Esophagus squamous epithelium (tissue), 5 donors: ENCODE data around the gene C3orf18. TPM values are rescaled to one million over a fixed set of nuclear protein-coding genes. Genes with fewer than 3 reads are reported as not detected.

Source experiments
- DNase-seq: peaks from one replicate; lab custom pipeline; 2025; lab: John Stamatoyannopoulos, UW
- H3K27ac ChIP-seq, 4 donors: fragments of 200-600 bp; sonication (generic); one replicate each; pipeline ENCODE4 v1.5.1; 2016 to 2019; ENCODE audit warnings: mild to moderate bottlenecking in 1 of 4
- H3K27me3 ChIP-seq, 4 donors: fragments of 200-600 bp; sonication (generic); 1 replicate in 3 of 4; 2 replicates in 1 of 4; pipeline versions ENCODE4 v1.5.1 to v1.6.0; 2017 to 2021; ENCODE audit warnings: antibody characterized with exemption in 1 of 4
- H3K36me3 ChIP-seq, 3 donors: fragments of 200-600 bp; sonication (generic); one replicate each; pipeline ENCODE4 v1.5.1; 2016 to 2019
- H3K4me1 ChIP-seq, 3 donors: fragments of 200-600 bp; sonication (generic); one replicate each; pipeline ENCODE4 v1.5.1; 2017 to 2019
- H3K4me3 ChIP-seq, 4 donors: fragments of 200-600 bp; sonication (generic); 1 replicate in 3 of 4; 2 replicates in 1 of 4; pipeline ENCODE4 v1.5.1; 2016 to 2019; ENCODE audit warnings: mild to moderate bottlenecking in 2 of 4, moderate library complexity in 1 of 4
- H3K9me3 ChIP-seq, 3 donors: fragments of 200-600 bp; sonication (generic); one replicate each; pipeline ENCODE4 v1.5.1; 2016 to 2019
- CTCF ChIP-seq, 6 experiments: fragments of 450-650 bp in 4 of 6; fragments of 200-600 bp in 2 of 6; sonication (generic) in 2 of 6; IDR thresholded peaks; one replicate each; pipeline ENCODE4 v1.5.1; 2016 to 2019; ENCODE audit warnings: antibody characterized with exemption in 6 of 6, mild to moderate bottlenecking in 4 of 6, moderate library complexity in 4 of 6
- POLR2A ChIP-seq, 4 donors: fragments of 450-650 bp; IDR thresholded peaks; one replicate each; pipeline ENCODE4 v1.6.1; 2017; ENCODE audit warnings: antibody characterized with exemption in 4 of 4, mild to moderate bottlenecking in 4 of 4, moderate library complexity in 3 of 4
- WGBS, 2 donors: methylation state at CpG; one replicate each; pipeline ENCODE4 v1.1.5; 2018; 5-methylcytosine and 5-hydroxymethylcytosine counted together
- intact Hi-C: fragments of 100-400 bp; cut with DNase I; formaldehyde crosslinking; loops from one replicate; pipeline ENCODE4 v1.15.0; 2022
- total RNA-seq, 4 donors: library from RNA; depleted of rRNA; stranded (reverse); fragments of >200 nt; gene quantifications; one replicate each; pipeline ENCODE4 v1.1.0, GENCODE V29; 2016
- donor health status: DM: yes; HTN: yes; CAD: no.

Gene C3orf18
- total RNA-seq, 4 donors from 2014 or later = 0.15 to 3.2 (median 1.2) TPM

- H3K36me3 ChIP-seq = peaks cover 0 to 31% (median 0%) of the 10 kb centered on the region in 3 donors
- no peak for DNase-seq
- no peaks in the 10 kb centered on the region for H3K9me3 ChIP-seq
- H3K4me3 ChIP-seq = no peak overlapping the region
- no peak overlapping the region for H3K27ac ChIP-seq
- intact Hi-C loops = no loop called here
- no peaks in the 10 kb centered on the region for H3K27me3 ChIP-seq
- no peak for TF ChIP-seq CTCF (IDR thresholded peaks at IDR 0.05)
- TF ChIP-seq POLR2A (IDR thresholded peaks at IDR 0.05) = no peak
- WGBS, 2 donors = 80 to 83% methylated on average over 1 of the region's 6 CpGs
- peaks cover 6 to 34% (median 7%) of the 10 kb centered on the region in 3 donors for H3K4me1 ChIP-seq
Observed at GRCh38 chr3:50585919-50586762, 18.6 kb upstream of the C3orf18 start.

GRCh38 chr3:50584391-50584790 is 16.8 kb upstream of the C3orf18 start:
- peaks cover 0 to 16% (median 0%) of the 10 kb centered on the region in 3 donors for H3K4me1 ChIP-seq
- no peak overlapping the region for H3K27ac ChIP-seq

GRCh38 chr3:50583897-50584296 is 16.4 kb upstream of the C3orf18 start:
- peaks cover 0 to 12% (median 0%) of the 10 kb centered on the region in 3 donors for H3K4me1 ChIP-seq
- H3K4me3 ChIP-seq = no peak overlapping the region
- intact Hi-C loops = no loop called here
- DNase-seq = no peak
- no peaks in the 10 kb centered on the region for H3K27me3 ChIP-seq
- no peak overlapping the region for H3K27ac ChIP-seq
- TF ChIP-seq POLR2A (IDR thresholded peaks at IDR 0.05) (no peak), CTCF (IDR thresholded peaks at IDR 0.05) (no peak)
- 49 to 72% methylated on average over 2 to 6 of the region's 6 CpGs for WGBS, 2 donors
- H3K9me3 ChIP-seq = no peaks in the 10 kb centered on the region
- peaks cover 0 to 54% (median 7%) of the 10 kb centered on the region in 3 donors for H3K36me3 ChIP-seq

More at GRCh38 chr3:50584391-50584790, 16.8 kb upstream of the C3orf18 start:
- DNase-seq = no peak
- Histone ChIP-seq H3K9me3 (no peaks in the 10 kb centered on the region), H3K36me3 (peaks cover 0 to 49% (median 7%) of the 10 kb centered on the region in 3 donors), H3K4me3 (no peak overlapping the region), H3K27me3 (no peaks in the 10 kb centered on the region)
- WGBS, 2 donors = 72 to 73% methylated on average over 2 of the region's 2 CpGs
- intact Hi-C loops = no loop called here
- TF ChIP-seq POLR2A (IDR thresholded peaks at IDR 0.05) (no peak), CTCF (IDR thresholded peaks at IDR 0.05) (no peak)

GRCh38 chr3:50582083-50582482 is 14.5 kb upstream of the C3orf18 start:
- intact Hi-C loops = no loop called here
- H3K9me3 ChIP-seq = no peaks in the 10 kb centered on the region
- DNase-seq = no peak
- H3K4me1 ChIP-seq = no peaks in the 10 kb centered on the region
- no peak overlapping the region for H3K4me3 ChIP-seq
- H3K27me3 ChIP-seq = no peaks in the 10 kb centered on the region
- peaks cover 0 to 72% (median 7%) of the 10 kb centered on the region in 3 donors for H3K36me3 ChIP-seq
- 88% methylated on average over 3 of the region's 9 CpGs; no CpG with 5 or more reads in 1 of the 2 donors for WGBS, 2 donors
- no peak for TF ChIP-seq CTCF (IDR thresholded peaks at IDR 0.05)
- TF ChIP-seq POLR2A (IDR thresholded peaks at IDR 0.05) = no peak
- no peak overlapping the region for H3K27ac ChIP-seq

GRCh38 chr3:50581459-50581842 is 13.9 kb upstream of the C3orf18 start:
- H3K27me3 ChIP-seq = no peaks in the 10 kb centered on the region
- WGBS, 2 donors = 86 to 100% methylated on average over 1 of the region's 2 CpGs
- H3K36me3 ChIP-seq = peaks cover 0 to 78% (median 7%) of the 10 kb centered on the region in 3 donors
- H3K27ac ChIP-seq = no peak overlapping the region
- no peak for TF ChIP-seq CTCF (IDR thresholded peaks at IDR 0.05)
- no peak for TF ChIP-seq POLR2A (IDR thresholded peaks at IDR 0.05)
- no peaks in the 10 kb centered on the region for H3K4me1 ChIP-seq
- H3K4me3 ChIP-seq = no peak overlapping the region
- no peaks in the 10 kb centered on the region for H3K9me3 ChIP-seq
- no peak for DNase-seq
- intact Hi-C loops = no loop called here
